ENCODE data around the gene KDELR3.
"Not testable (repeated sequence)": the region's sequence is repeated elsewhere in the genome, so short reads cannot be mapped to it uniquely, and the experiment has no call there.

KDELR3 gene

GRCh38 chr22:38465673-38466490 is 2.0 kb upstream of the KDELR3 start:
- Histone ChIP-seq H3K27ac (ENCODE audit: poor library complexity, severe bottlenecking) (no peak overlapping the region), H3K36me3 (ENCODE audit: low read depth) (no peaks in the 10 kb centered on the region), H3K4me1 (ENCODE audit: insufficient read depth, poor library complexity, severe bottlenecking) (peaks cover 2% of the 10 kb centered on the region), H3K4me3 (ENCODE audit: severe bottlenecking) (no peak overlapping the region), H3K27me3 (ENCODE audit: insufficient read depth, poor library complexity, severe bottlenecking) (peaks cover 4% of the 10 kb centered on the region), H3K9me3 (ENCODE audit: severe bottlenecking) (no peaks in the 10 kb centered on the region)
- DNase-seq (ENCODE audit: low spot score) (no peak), ATAC-seq (ENCODE audit: low read depth) (no peak)
- TF ChIP-seq, protein P1, sequence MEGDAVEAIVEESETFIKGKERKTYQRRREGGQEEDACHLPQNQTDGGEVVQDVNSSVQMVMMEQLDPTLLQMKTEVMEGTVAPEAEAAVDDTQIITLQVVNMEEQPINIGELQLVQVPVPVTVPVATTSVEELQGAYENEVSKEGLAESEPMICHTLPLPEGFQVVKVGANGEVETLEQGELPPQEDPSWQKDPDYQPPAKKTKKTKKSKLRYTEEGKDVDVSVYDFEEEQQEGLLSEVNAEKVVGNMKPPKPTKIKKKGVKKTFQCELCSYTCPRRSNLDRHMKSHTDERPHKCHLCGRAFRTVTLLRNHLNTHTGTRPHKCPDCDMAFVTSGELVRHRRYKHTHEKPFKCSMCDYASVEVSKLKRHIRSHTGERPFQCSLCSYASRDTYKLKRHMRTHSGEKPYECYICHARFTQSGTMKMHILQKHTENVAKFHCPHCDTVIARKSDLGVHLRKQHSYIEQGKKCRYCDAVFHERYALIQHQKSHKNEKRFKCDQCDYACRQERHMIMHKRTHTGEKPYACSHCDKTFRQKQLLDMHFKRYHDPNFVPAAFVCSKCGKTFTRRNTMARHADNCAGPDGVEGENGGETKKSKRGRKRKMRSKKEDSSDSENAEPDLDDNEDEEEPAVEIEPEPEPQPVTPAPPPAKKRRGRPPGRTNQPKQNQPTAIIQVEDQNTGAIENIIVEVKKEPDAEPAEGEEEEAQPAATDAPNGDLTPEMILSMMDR (IDR thresholded peaks at IDR 0.05; ENCODE audit: poor library complexity, severe bottlenecking) = no peak

DNA sequence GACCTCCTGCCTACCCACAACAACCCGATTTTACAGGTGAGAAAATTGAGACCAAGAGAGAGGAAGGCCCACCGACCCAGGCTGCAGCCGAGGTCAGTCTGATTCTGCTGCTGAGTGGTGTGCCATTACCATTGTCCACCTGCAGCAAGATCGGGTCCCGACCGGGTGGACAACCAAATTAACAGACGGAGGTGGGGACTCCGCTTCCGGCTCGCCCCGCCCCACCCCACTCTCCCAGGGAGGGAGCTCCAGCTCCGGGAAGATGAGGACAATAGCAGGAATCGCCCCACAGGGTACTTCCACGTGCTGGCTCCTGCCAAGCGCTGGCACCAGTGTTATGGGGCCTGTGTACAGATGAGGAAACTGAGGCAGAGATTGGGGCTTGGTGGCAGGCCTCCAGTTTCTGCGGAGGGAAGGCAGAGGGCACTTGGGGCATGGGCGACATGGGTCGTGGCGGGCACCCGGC is 425 bp upstream of the KDELR3 start:
- H3K27ac ChIP-seq (ENCODE audit: poor library complexity, severe bottlenecking) = peak overlapping the region; percentile 8
- H3K9me3 ChIP-seq (ENCODE audit: severe bottlenecking) = no peaks in the 10 kb centered on the region
- H3K4me3 ChIP-seq (ENCODE audit: severe bottlenecking) = peak overlapping the region; percentile 44
- TF ChIP-seq, protein P1 (IDR thresholded peaks at IDR 0.05; ENCODE audit: poor library complexity, severe bottlenecking) = no peak
- ATAC-seq (ENCODE audit: low read depth) (no peak), DNase-seq (ENCODE audit: low spot score) (no peak)
- no peaks in the 10 kb centered on the region for H3K36me3 ChIP-seq (ENCODE audit: low read depth)
- no peaks in the 10 kb centered on the region for H3K27me3 ChIP-seq (ENCODE audit: insufficient read depth, poor library complexity, severe bottlenecking)
- peaks cover 2% of the 10 kb centered on the region for H3K4me1 ChIP-seq (ENCODE audit: insufficient read depth, poor library complexity, severe bottlenecking)

- Histone ChIP-seq H3K27me3 (ENCODE audit: insufficient read depth, poor library complexity, severe bottlenecking) (no peaks in the 10 kb centered on the region), H3K9me3 (ENCODE audit: severe bottlenecking) (no peaks in the 10 kb centered on the region), H3K4me3 (ENCODE audit: severe bottlenecking) (peak overlapping the region; percentile 44), H3K4me1 (ENCODE audit: insufficient read depth, poor library complexity, severe bottlenecking) (peaks cover 2% of the 10 kb centered on the region), H3K27ac (ENCODE audit: poor library complexity, severe bottlenecking) (peak overlapping the region; percentile 8), H3K36me3 (ENCODE audit: low read depth) (no peaks in the 10 kb centered on the region)
- DNase-seq (ENCODE audit: low spot score) (no peak), ATAC-seq (ENCODE audit: low read depth) (no peak)
- TF ChIP-seq, protein P1 (IDR thresholded peaks at IDR 0.05; ENCODE audit: poor library complexity, severe bottlenecking) = no peak
Measured at GRCh38 chr22:38468443-38469305, 778 bp downstream of the KDELR3 start.

GRCh38 chr22:38469306-38469781 is 1.4 kb downstream of the KDELR3 start:
- DNase-seq (ENCODE audit: low spot score) = no peak
- Histone ChIP-seq H3K4me3 (ENCODE audit: severe bottlenecking) (no peak overlapping the region), H3K4me1 (ENCODE audit: insufficient read depth, poor library complexity, severe bottlenecking) (peaks cover 2% of the 10 kb centered on the region), H3K27me3 (ENCODE audit: insufficient read depth, poor library complexity, severe bottlenecking) (no peaks in the 10 kb centered on the region), H3K9me3 (ENCODE audit: severe bottlenecking) (no peaks in the 10 kb centered on the region), H3K36me3 (ENCODE audit: low read depth) (no peaks in the 10 kb centered on the region), H3K27ac (ENCODE audit: poor library complexity, severe bottlenecking) (no peak overlapping the region)
- ATAC-seq (ENCODE audit: low read depth) = no peak
- TF ChIP-seq, protein P1 (IDR thresholded peaks at IDR 0.05; ENCODE audit: poor library complexity, severe bottlenecking) = no peak

- not testable (repeated sequence) for H3K9me3 ChIP-seq (ENCODE audit: severe bottlenecking); H3K36me3 ChIP-seq (ENCODE audit: low read depth); H3K4me3 ChIP-seq (ENCODE audit: severe bottlenecking); H3K27ac ChIP-seq (ENCODE audit: poor library complexity, severe bottlenecking); H3K4me1 ChIP-seq (ENCODE audit: insufficient read depth, poor library complexity, severe bottlenecking); H3K27me3 ChIP-seq (ENCODE audit: insufficient read depth, poor library complexity, severe bottlenecking); DNase-seq (ENCODE audit: low spot score); ATAC-seq (ENCODE audit: low read depth)
Measured at GRCh38 chr22:38470179-38470578, 2.3 kb downstream of the KDELR3 start.
